C4-2B (cell line): Measurements from ENCODE around the gene ACCS.

Source experiments
- CTCF ChIP-seq: fragments of 450-650 bp; conservative IDR thresholded peaks from 2 replicates; pipeline ENCODE4 v1.5.1; 2017; ENCODE audit warnings: mild to moderate bottlenecking
- ZFX ChIP-seq: fragments of 450-650 bp; IDR thresholded peaks from 2 replicates; pipeline ENCODE4 v1.6.1; 2017

- no peak for TF ChIP-seq CTCF
- TF ChIP-seq ZFX = no peak
Measured at GRCh38 chr11:44030996-44031395, 35.1 kb upstream of the ACCS start.
